ENCODE measurements around the gene ADGRG2. TPM values are rescaled to one million over a fixed set of nuclear protein-coding genes. Genes with fewer than 3 reads are reported as not detected.

The ADGRG2 gene
- polyA plus RNA-seq, 3 donors: not detected

DNA sequence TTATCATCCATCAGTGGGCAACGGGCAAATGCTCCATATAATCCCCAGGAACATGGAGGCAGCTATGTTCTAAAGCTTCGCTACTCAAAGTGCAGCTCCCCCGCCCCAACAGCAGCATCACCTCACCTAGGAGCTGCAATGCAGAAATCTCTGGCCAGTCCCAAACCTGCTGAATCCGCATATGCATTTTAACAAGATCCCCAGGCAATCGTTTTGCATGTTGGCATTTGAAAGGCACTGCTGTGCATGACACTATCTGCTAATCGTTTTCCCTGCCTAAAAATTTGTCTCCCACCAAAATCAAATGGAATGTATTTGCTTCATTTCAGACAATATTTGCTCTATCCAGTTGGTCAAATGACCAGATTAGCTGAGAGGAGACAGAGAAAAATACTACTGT is 15.2 kb downstream of the ADGRG2 start:
- no peak overlapping the region for H3K4me3 ChIP-seq (replicated peaks in 1 of 3; ENCODE audit: low read depth in 2 of 3, low read length in 3 of 3)
- H3K27me3 ChIP-seq (ENCODE audit: control insufficient read depth in 2 of 2, insufficient read depth in 2 of 2, low read length in 2 of 2): peaks cover 0 to 2% of the 10 kb centered on the region in 2 donors
- no peak overlapping the region for H3K27ac ChIP-seq (ENCODE audit: low read depth in 1 of 2, low read length in 2 of 2)
- no peak for DNase-seq
- peaks cover 3 to 22% (median 12%) of the 10 kb centered on the region in 3 donors for H3K27me3 Mint-ChIP-seq (ENCODE audit: low read depth in 3 of 3)
- H3K4me2 ChIP-seq (replicated peaks; ENCODE audit: extremely low read depth, low read length, poor library complexity, severe bottlenecking): no peak overlapping the region
- no peaks in the 10 kb centered on the region for H3K79me2 ChIP-seq (ENCODE audit: insufficient read depth, low read length)
- intact Hi-C loops (cut with micrococcal nuclease): no loop called here
- H2AFZ ChIP-seq (ENCODE audit: insufficient read depth, low read depth, low read length, poor library complexity, severe bottlenecking): no peak overlapping the region
- H3K9ac ChIP-seq (ENCODE audit: insufficient read depth, low read length, poor library complexity, severe bottlenecking): no peak overlapping the region
- 40% methylated on average over 2 of the region's 6 CpGs for WGBS (ENCODE audit: insufficient coverage)
- no peaks in the 10 kb centered on the region for H3K4me1 ChIP-seq (ENCODE audit: control insufficient read depth in 1 of 2, insufficient read depth in 2 of 2, low read length in 2 of 2)
- H3K9me3 Mint-ChIP-seq: peaks cover 0 to 8% (median 0%) of the 10 kb centered on the region in 7 donors
- no peak overlapping the region for H3K4me3 Mint-ChIP-seq
- TF ChIP-seq, protein P1, sequence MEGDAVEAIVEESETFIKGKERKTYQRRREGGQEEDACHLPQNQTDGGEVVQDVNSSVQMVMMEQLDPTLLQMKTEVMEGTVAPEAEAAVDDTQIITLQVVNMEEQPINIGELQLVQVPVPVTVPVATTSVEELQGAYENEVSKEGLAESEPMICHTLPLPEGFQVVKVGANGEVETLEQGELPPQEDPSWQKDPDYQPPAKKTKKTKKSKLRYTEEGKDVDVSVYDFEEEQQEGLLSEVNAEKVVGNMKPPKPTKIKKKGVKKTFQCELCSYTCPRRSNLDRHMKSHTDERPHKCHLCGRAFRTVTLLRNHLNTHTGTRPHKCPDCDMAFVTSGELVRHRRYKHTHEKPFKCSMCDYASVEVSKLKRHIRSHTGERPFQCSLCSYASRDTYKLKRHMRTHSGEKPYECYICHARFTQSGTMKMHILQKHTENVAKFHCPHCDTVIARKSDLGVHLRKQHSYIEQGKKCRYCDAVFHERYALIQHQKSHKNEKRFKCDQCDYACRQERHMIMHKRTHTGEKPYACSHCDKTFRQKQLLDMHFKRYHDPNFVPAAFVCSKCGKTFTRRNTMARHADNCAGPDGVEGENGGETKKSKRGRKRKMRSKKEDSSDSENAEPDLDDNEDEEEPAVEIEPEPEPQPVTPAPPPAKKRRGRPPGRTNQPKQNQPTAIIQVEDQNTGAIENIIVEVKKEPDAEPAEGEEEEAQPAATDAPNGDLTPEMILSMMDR (IDR thresholded peaks at IDR 0.05): no peak
- H3K9me3 ChIP-seq (replicated peaks in 1 of 2; ENCODE audit: control insufficient read depth in 1 of 2, insufficient read depth in 1 of 2, low read length in 2 of 2): no peaks in the 10 kb centered on the region
- no peaks in the 10 kb centered on the region for H4K20me1 ChIP-seq (ENCODE audit: insufficient read depth, low read length)
- H3K36me3 ChIP-seq (replicated peaks in 1 of 2; ENCODE audit: control insufficient read depth in 1 of 2, insufficient read depth in 2 of 2, low read length in 2 of 2): no peaks in the 10 kb centered on the region
- no peaks in the 10 kb centered on the region for H3K4me1 Mint-ChIP-seq
- no peak overlapping the region for H3K27ac Mint-ChIP-seq
- H3K36me3 Mint-ChIP-seq: no peaks in the 10 kb centered on the region

DNA sequence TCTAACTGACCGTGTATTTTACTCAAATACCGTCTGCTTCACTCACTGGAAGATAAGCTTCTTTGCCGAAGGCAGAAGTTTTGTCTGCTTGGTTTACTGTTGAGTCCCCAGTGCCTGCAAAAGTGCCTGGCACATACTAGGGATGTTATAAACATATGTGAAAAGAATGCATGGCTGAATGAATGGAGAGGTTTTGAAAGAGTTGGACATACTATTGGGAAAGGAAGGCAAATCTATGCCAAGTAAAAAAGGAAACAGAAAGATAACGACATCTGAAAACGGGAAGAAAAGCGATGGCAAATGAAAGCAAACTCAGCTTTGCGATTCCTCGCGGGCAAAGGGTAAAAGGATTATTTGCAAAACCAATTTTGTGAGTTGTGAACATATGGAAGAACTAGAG is 21.7 kb downstream of the ADGRG2 start:
- H3K36me3 Mint-ChIP-seq: no peaks in the 10 kb centered on the region
- Histone ChIP-seq H3K36me3 (replicated peaks in 1 of 2; ENCODE audit: control insufficient read depth in 1 of 2, insufficient read depth in 2 of 2, low read length in 2 of 2) (no peaks in the 10 kb centered on the region), H3K27me3 (ENCODE audit: control insufficient read depth in 2 of 2, insufficient read depth in 2 of 2, low read length in 2 of 2) (no peaks in the 10 kb centered on the region), H3K79me2 (ENCODE audit: insufficient read depth, low read length) (no peaks in the 10 kb centered on the region), H3K27ac (ENCODE audit: low read depth in 1 of 2, low read length in 2 of 2) (no peak overlapping the region), H3K4me1 (ENCODE audit: control insufficient read depth in 1 of 2, insufficient read depth in 2 of 2, low read length in 2 of 2) (no peaks in the 10 kb centered on the region), H4K20me1 (ENCODE audit: insufficient read depth, low read length) (no peaks in the 10 kb centered on the region), H2AFZ (ENCODE audit: insufficient read depth, low read depth, low read length, poor library complexity, severe bottlenecking) (no peak overlapping the region), H3K9me3 (replicated peaks in 1 of 2; ENCODE audit: control insufficient read depth in 1 of 2, insufficient read depth in 1 of 2, low read length in 2 of 2) (no peaks in the 10 kb centered on the region), H3K4me2 (replicated peaks; ENCODE audit: extremely low read depth, low read length, poor library complexity, severe bottlenecking) (no peak overlapping the region), H3K4me3 (replicated peaks in 1 of 3; ENCODE audit: low read depth in 2 of 3, low read length in 3 of 3) (no peak overlapping the region), H3K9ac (ENCODE audit: insufficient read depth, low read length, poor library complexity, severe bottlenecking) (no peak overlapping the region)
- intact Hi-C loops (cut with micrococcal nuclease): no loop called here
- TF ChIP-seq, protein P1 (IDR thresholded peaks at IDR 0.05): no peak
- WGBS (ENCODE audit: insufficient coverage): 100% methylated on average over 1 of the region's 9 CpGs
- H3K9me3 Mint-ChIP-seq: peaks cover 0 to 7% (median 3%) of the 10 kb centered on the region in 7 donors
- H3K27ac Mint-ChIP-seq: no peak overlapping the region
- no peaks in the 10 kb centered on the region for H3K4me1 Mint-ChIP-seq
- H3K27me3 Mint-ChIP-seq (ENCODE audit: low read depth in 3 of 3): peaks cover 0 to 3% (median 1%) of the 10 kb centered on the region in 3 donors
- DNase-seq: no peak
- H3K4me3 Mint-ChIP-seq: no peak overlapping the region

Measured in CD14-positive monocyte (primary cell).